ENCODE measurements around the gene RPL7L1.
"Not testable (repeated sequence)": the region's sequence is repeated elsewhere in the genome, so short reads cannot be mapped to it uniquely, and the experiment has no call there.

The RPL7L1 gene

GRCh38 chr6:42879372-42880239, at the start of gene RPL7L1:
TSS of gene RPL7L1 (plus strand) at chr6:42879616. CDS start at chr6:42879911, 295 bp downstream.
- DNase-seq (ENCODE audit: low spot score), result peak; percentile 73

DNA sequence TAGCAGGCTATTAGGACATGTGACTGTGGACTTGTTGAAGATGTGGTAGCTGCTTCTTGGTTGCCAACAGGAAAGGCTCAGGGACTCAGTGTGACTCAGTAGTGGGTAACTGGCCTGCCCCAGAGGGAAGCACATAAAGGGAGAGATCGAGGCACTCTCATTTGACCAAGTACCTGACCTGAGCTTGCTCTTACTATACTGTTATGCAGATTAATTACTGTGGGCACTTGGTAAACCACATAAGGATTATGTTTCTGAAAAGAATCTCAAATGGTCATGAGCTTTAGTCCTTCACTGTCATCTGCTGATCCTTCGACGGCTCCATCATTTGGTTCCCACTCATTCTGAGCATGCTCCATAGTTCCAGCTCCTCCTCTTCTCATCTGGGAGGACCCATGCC, 48.2 kb upstream of the RPL7L1 start:
- no peak for DNase-seq (ENCODE audit: low spot score)

DNA sequence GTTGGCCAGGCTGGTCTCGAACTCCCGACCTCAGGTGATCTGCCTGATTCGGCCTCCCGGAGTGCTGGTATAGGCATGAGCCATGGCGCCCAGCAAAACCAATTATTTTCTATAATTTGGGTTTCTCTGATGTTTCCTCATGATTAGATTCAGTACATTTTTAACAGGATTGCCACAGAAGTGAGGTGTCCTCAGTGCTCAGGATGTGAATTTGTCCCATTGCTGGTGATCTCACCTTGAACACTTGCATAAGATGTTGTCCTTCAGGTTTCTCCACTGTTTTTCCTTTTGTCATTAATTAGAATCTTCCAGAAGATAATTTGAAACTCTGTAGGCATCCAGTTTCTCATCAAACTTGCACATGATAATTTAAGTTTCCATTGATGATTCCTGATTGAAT, 45.4 kb upstream of the RPL7L1 start:
- DNase-seq (ENCODE audit: low spot score), result no peak

DNA sequence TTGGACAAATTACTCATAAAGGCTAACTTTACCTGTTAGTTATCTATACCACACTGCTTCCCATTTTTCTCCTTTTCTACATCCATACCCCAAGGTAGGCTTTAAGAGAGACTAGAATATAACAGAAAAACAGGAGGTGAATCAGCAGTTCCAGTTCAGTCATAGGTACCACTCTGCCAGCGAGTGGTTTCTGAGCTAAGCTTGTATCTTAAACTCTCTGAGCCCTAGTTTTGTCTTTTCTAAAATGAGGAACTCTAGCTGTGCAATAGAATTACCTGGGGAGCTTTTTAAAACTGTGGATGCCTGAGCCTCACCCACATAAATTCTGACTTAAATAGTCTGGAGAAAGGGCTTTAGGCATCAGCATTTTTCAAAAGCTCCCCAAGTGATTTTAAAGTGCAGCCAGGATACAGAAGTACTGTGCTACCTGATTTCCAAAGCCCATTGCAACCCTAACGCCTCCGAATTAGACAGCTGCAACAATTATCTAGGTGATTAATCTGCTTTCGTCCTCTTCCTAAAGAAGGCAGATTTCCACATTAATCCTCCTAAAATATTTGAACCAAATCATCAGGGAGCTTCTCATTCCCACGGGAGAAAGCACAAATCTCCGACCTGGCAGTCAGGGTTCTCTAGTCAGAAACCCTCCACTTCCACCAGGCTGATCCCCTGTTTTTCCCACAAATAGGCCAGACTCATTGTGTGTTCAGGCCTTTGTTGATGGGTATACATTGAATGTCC, 37.4 kb upstream of the RPL7L1 start:
- no peak for DNase-seq (ENCODE audit: low spot score)

DNA sequence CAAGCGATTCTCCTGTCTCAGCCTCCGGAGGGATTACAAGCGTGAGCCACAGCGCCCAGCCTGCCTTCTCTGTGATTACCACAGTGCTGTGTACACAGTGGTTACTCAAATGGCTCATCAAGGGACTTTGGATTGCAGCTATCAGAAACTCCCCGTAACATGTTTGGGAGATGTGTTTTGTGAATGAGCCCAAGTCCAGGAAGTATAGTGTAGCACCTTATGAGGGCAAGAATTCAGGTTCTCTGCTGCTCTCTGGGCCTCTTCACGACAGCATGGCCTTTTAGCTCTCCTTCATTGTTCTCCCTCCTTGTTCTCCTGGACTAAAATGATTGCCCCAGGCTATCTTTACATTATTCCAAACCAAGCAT, 34.1 kb upstream of the RPL7L1 start:
- DNase-seq (ENCODE audit: low spot score), result no peak

GRCh38 chr6:42846505-42846904, 32.9 kb upstream of the RPL7L1 start:
- no peak for DNase-seq (ENCODE audit: low spot score)

GRCh38 chr6:42848700-42849099, 30.7 kb upstream of the RPL7L1 start:
- DNase-seq (ENCODE audit: low spot score), result no peak

DNA sequence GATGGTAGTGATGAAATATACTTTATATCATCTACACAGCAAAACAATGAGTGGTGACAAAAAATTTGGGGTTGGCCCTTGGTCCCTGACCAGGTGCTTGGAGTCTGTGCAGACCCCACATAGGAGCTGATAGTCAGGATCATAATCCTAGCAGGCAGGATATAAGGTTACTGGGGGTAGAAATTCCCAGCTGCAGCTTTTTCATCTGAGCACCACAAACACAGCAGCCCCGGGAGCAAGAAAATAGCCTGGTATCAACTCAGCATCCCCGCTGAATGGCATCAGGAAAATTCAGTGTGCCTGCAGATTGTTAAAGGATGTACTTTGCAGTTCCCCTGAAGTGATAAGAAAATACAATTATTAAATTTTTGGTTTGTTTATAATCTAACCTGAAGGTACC, 27.8 kb upstream of the RPL7L1 start:
- DNase-seq (ENCODE audit: low spot score), result no peak

DNA sequence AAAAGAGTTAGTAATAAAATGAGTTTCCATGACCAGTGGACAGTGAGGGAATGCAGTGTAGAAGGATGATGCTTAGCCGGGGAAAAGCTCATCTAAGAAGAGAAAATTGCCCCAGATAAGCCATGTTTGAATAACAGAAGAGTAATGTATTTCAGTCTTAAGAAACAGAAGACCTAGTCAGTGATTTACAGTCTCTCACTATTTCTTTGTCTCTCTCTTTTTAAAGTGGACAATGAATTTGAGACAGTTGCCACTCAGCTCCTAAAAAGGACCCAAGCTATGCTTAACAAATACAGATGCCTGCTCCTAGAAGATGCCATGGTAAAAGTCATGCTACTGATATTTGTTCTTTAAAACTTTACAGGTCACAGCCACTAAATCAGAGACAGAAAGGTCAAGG, 19.4 kb upstream of the RPL7L1 start:
- DNase-seq (ENCODE audit: low spot score), result no peak

DNA sequence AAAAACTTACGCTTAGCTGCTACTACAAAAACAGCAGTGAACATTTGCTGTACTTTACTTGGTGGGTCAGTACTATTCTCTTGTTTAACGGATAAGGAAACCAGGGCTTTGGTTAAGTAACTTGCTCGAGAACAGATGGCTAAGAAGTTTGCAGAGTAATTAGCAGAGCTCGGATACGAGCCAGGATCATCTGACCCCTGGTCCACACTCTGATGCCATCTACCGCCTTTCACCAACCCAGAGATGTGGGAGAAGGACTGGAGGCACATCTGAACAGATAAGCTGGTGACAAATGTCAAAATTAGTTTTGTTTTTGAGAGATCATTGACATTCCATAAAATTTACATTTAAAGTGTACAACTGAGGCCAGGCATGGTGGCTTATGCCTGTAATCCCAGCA, 18.9 kb upstream of the RPL7L1 start:
- DNase-seq (ENCODE audit: low spot score), result no peak

- DNase-seq (ENCODE audit: low spot score), result no peak
Observed at GRCh38 chr6:42864602-42865001, 14.8 kb upstream of the RPL7L1 start.

GRCh38 chr6:42870145-42870936, 9.1 kb upstream of the RPL7L1 start:
- DNase-seq (ENCODE audit: low spot score), result no peak

GRCh38 chr6:42871711-42872110, 7.7 kb upstream of the RPL7L1 start:
- DNase-seq (ENCODE audit: low spot score), result no peak

GRCh38 chr6:42873313-42873712, 6.1 kb upstream of the RPL7L1 start:
- DNase-seq (ENCODE audit: low spot score), result no peak

GRCh38 chr6:42877695-42878094, 1.7 kb upstream of the RPL7L1 start:
- DNase-seq (ENCODE audit: low spot score), result no peak

DNA sequence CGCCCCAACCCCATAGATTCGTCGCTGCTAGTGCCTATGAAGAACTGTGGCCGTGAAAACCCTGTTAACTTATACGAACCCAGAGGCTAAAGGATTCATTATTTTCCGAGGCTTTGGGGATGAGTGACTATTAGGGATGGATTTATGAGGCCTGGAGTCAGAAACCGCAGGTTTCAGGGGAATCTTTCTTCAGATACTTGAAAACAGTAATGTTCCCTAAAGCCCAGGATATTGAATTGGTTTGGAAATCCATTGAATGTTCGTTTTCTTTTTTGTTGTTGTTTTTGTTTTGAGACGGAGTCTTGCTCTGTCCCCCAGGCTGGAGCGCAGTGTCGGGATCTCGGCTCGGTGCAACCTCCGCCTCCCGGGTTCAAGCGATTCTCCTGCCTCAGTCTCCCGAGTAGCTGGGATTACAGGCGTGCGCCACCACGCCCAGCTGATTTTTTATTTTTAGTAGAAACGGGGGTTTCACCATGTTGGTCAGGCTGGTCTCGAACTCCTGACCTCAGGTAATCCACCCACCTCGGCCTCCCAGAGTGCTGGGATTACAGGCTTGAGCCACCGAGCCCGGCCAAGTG, 913 bp downstream of the RPL7L1 start:
- not testable (repeated sequence) for DNase-seq (ENCODE audit: low spot score)

- DNase-seq (ENCODE audit: low spot score), result not testable (repeated sequence)
Observed at GRCh38 chr6:42880871-42881270, 1.5 kb downstream of the RPL7L1 start.

GRCh38 chr6:42885702-42886101, 6.3 kb downstream of the RPL7L1 start:
- DNase-seq (ENCODE audit: low spot score), result no peak

- not testable (repeated sequence) for DNase-seq (ENCODE audit: low spot score)
Observed at GRCh38 chr6:42888201-42888600, 8.8 kb downstream of the RPL7L1 start.

- peak; percentile 10 for DNase-seq (ENCODE audit: low spot score)
Observed at GRCh38 chr6:42889815-42890214, 10.4 kb downstream of the RPL7L1 start.

DNA sequence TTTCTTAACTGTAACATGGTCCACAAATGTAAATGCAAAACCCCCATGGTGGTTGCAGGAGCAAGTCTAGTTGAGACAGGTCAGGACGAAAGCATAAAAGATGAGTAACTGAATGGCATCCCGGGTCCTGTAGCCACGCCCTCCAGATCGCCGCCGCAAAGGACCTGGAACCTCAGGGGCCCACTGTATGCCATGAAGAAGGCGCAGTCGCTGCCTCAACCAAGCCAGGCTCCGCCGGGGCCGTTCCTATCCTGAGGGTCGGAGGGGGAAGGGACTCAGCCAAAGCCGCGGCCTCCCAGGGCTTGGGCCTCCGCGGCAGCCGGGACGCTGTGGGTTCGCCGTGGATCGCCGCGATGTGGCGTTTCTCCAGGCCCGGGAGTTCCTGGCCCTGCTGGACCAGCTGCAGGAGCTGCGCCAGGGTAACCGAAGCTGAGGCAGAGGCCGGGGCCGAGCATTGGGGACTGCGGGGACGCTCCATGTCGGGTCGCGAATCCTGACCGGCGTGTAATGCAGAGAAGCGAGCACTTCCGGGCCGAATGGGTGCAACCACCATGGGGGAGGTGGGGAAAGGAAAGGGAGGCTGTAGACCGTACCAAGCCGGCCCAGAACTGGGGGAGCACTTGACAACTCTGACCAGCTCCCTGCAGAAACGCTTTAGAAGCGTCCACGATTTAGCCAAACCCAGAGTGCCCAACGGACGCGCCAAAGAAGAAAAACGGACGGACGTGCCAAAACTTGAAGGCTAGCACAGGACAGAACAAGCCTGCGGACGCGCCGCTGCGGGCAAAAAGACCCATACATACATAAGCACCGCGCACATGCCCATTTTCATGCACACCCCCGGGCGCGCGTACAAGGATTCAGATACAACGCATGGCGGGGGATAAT, 11.1 kb downstream of the RPL7L1 start:
- peak; percentile 91 for DNase-seq (ENCODE audit: low spot score)

All from iPS-NIHi11 (cell line).